Stimulated activated CD4-positive, alpha-beta T cell treated with anti-CD3 and anti-CD28 coated beads, Interleukin-12 subunit alpha, Interleukin-12 subunit beta, amount 100 ng/mL, for 48 hours (primary cell): ENCODE results near the gene RNF208.
A peak's percentile ranks its signal among the peaks of the same experiment; 100 is the strongest.

ENCODE experiments used
- DNase-seq, 3 donors: peaks; one replicate each; pipeline ENCODE4 v3.0.0-alpha.2; 2020; ENCODE audit warnings: low read depth in 2 of 3, low spot score in 1 of 3

Gene RNF208

GRCh38 chr9:137228506-137228967 is 6.5 kb upstream of the RNF208 start:
- DNase-seq, result no peak

GRCh38 chr9:137227853-137228505 is 5.9 kb upstream of the RNF208 start:
- no peak for DNase-seq

- peak; percentile 71 to 84 (median 75) for DNase-seq
These were observed 5.2 kb upstream of the RNF208 start, which contains the start of gene RNF224 for GRCh38 chr9:137227054-137227852. Gene RNF224, plus strand, starts transcription at chr9:137227502. Its CDS starts 834 bp downstream, at chr9:137228336.

GRCh38 chr9:137226338-137227053 is 4.5 kb upstream of the RNF208 start:
- no peak for DNase-seq

- DNase-seq, result no peak
These were observed 3.8 kb upstream of the RNF208 start for GRCh38 chr9:137225699-137226331.

GRCh38 chr9:137224830-137225694 is 3.0 kb upstream of the RNF208 start, which contains the start of gene CYSRT1:
Gene CYSRT1, plus strand, starts transcription at chr9:137225174. Its CDS starts 448 bp downstream, at chr9:137225622.
- no peak for DNase-seq

GRCh38 chr9:137223078-137223970 is 1.3 kb upstream of the RNF208 start:
- DNase-seq, result peak; percentile 97 to 99 (median 97)

- no peak for DNase-seq
These were observed 431 bp downstream of the RNF208 start for GRCh38 chr9:137221506-137222111.

- DNase-seq, result no peak
These were observed 940 bp downstream of the RNF208 start for GRCh38 chr9:137221095-137221505.

- no peak for DNase-seq
These were observed 1.5 kb downstream of the RNF208 start for GRCh38 chr9:137220317-137221094.

GRCh38 chr9:137219757-137220316 is 2.2 kb downstream of the RNF208 start:
- no peak for DNase-seq

GRCh38 chr9:137218754-137219271 is 3.2 kb downstream of the RNF208 start:
- no peak for DNase-seq

GRCh38 chr9:137218212-137218753 is 3.8 kb downstream of the RNF208 start:
- no peak for DNase-seq

- DNase-seq, result no peak
These were observed 4.5 kb downstream of the RNF208 start for GRCh38 chr9:137217276-137218211.

- DNase-seq, result no peak
These were observed 5.7 kb downstream of the RNF208 start for GRCh38 chr9:137216188-137216965.
